HG02943 (cell line): ENCODE results near the gene KIFC1.

Source experiments
- ATAC-seq: cut with Tn5 transposase; IDR thresholded peaks from one replicate; pipeline ENCODE4 v1.9.1; 2021; ENCODE audit warnings: mild to moderate bottlenecking, low read depth, moderate library complexity; ENCODE audit not compliant: unreplicated experiment

The KIFC1 gene

DNA sequence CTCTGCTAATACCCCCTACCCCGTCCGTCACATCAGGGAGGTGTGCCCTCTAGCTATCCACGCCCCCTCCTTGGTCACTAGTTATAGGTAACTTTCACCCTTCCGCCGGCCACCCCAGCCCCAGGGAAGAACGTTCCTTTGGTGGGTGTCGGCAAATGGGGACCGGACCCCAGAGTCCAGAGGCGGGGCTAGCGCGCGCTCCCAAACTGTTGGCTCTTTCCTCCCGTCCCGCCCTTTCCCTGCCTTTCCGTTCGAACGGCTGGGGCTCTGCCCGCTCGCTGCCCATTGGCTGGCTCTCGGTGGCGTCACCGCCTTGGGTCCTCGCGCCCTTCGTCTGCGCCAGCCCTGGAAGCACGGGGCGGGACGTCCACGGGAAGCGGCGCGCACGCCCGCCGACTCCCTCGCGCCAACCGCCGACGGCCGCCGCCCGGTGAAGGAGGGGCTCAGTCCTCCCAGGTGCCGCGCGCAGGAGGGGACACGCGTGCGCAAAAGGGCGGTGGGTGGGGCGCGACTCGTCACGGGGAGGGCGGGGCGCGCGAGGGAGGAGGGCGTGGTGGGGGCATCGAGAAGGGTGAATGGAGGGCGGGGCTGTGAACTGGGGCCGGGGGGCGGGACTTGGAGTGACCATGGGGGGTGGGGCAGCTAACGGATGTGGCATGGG is 18.6 kb downstream of the KIFC1 start:
- ATAC-seq, result peak; percentile 75

DNA sequence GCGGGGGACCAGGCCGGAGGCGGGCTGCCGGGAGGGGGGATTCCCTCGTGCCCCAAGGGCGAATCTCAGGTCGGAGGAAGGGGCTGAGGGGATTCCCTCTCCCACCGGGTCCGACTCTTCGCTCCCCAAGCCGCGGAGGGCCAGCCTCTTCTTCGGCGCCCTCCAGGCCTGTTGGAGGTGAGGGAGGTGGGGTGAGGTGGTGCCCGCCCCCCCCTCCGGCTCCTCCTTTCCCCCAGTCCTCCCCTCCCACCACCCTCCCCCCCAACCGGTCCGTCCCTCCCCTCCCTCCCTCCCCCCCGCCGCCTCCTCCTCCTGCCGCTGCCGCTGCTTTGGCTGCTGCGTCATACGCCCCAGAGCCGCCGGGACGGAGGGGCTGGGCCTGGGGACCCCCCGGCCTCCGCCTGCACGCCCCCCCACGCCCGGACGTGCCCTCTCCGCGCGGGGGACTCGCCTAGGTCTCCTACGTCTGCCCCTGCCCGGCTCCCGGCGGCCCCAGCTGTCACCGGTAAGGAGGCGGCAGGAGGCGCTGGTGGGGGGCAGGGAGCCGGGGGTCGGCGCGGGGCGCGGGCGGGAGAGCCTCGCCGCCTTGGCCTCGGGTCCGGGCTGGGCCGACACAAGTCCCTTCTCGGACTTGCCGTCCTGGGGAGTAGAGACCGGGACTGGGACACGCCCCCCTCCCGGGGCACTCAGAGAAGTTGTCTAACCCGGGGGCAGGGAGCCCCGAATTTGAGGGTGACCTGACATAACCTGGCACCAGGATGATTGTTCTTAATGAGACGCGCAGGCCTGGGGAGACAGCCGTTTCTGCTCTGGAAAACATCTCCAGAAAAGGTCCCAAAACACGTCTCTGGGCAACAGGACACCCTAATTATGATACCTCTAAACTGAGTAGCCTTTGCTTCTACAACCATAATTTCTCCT is 19.3 kb downstream of the KIFC1 start, which contains the start of gene PHF1:
Gene PHF1, plus strand, starts transcription at position 304 of the 921 bp plus-strand sequence. CDS start 1,250 bp downstream, outside the sequence.
- peak; percentile 24 for ATAC-seq

DNA sequence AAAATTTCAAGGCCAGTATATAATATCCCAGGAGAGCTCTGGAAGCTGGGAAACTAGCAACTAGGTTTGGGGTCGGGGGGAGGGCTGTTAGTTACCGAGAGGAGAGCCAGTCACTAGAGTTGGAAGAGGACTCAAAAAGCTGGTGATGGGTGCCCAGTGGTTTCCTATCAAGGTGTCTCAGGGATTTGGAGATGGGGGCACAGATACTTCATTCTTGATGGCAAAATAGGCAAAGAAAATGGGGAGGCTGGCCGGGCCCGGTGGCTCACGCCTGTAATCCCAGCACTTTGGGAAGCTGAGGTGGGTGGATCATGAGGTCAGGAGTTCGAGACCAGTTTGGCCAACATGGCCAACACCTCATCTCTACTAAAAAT is 20.0 kb downstream of the KIFC1 start:
- ATAC-seq, result no peak

DNA sequence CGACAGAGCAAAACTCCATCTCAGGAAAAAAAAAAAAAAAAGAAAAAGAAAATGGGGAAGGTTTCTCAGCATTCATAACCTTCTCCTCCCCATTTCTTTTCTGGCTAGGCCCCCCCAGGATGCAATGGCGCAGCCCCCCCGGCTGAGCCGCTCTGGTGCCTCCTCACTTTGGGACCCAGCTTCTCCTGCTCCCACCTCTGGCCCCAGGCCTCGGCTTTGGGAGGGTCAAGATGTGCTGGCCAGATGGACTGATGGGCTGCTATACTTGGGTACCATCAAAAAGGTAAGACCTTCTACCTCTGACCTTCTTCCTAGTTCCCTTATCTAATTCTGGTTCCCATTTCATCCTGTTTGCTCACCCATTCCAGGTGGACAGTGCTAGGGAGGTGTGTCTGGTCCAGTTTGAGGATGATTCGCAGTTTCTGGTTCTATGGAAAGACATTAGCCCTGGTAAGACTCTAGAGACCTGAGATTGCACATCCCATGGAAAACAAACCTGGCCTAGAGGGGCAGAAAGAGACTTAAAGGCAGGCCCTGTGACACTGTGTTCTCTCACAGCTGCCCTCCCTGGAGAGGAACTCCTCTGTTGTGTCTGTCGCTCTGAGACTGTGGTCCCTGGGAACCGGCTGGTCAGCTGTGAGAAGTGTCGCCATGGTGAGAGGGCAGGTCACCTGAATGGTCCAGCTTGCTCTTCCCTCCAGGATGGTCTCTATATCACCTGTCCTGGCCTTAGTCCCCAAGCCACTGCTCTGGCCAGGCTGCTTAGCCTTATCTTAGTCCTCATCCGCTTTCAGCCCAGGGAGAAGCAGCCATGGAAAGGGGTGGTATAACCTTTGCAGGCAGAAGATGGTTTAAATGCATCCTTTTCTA is 20.8 kb downstream of the KIFC1 start:
- no peak for ATAC-seq

DNA sequence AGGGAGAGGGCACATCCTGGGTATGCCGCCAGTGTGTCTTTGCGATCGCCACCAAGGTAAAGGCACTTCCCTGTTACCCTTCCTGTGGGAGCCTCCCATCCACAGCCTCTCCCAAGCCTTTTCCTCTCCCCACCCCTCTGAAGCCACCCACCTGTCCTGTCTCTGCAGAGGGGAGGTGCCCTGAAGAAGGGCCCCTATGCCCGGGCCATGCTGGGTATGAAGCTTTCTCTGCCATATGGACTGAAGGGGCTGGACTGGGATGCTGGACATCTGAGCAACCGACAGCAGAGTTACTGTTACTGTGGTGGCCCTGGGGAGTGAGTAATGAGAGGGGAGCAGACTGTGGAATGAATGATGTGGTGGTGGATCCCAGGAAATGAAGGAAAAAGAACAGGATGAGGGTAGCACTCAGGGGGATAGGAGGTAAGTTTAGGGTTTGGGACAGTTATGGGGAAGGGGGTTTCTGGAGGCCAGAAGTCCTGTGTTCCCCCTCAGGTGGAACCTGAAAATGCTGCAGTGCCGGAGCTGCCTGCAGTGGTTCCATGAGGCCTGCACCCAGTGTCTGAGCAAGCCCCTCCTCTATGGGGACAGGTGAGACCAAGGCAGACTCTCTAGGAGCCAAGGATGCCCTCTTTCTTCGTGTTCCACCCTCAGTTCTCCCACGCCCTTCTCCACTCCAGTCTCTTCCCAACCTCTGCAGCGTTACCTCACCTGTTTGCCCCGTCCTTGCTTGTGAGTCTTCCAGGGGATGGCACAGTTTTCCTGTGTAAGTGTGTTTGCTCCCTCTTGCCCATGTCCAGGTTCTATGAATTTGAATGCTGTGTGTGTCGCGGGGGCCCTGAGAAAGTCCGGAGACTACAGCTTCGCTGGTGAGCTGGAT is 21.9 kb downstream of the KIFC1 start:
- ATAC-seq, result no peak

DNA sequence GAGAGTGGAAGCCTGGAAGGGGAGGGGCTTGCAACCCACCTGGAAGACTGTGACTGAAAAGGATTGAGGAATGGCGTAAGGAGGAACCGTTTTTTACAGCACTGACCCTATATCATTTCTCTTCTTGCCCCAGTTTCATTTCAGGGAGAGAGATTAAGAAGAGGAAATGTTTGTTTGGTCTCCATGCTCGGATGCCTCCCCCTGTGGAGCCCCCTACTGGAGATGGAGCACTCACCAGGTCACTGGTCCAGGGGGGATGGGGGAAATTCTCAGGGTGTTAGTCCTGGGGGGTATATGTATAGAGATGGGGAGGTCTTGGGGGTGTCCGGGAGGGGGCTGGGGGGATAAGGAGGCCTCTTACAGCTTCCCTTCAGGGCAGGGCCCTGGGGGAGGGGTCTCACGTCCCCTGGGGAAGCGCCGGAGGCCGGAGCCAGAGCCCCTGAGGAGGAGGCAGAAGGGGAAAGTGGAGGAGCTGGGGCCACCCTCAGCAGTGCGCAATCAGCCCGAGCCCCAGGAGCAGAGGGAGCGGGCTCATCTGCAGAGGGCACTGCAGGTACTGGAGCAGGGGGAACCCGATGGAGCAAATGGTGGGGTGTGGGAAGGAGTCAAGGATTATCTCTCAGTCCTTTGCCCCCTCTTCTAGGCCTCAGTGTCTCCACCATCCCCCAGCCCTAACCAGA is 23.1 kb downstream of the KIFC1 start:
- ATAC-seq, result no peak

DNA sequence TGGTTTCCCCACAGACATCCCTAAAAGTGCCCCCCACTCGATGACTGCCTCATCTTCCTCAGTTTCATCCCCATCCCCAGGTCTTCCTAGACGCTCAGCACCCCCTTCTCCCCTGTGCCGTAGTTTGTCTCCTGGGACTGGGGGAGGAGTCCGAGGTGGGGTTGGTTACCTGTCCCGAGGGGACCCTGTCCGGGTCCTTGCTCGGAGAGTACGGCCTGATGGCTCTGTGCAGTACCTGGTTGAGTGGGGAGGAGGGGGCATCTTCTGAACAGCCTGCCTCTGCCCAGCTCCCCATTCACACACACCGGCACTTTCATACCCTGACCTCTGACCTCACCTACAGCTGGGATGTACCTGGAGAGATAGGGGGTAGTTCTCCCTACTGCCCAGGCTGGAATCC is 24.2 kb downstream of the KIFC1 start:
- ATAC-seq, result no peak

DNA sequence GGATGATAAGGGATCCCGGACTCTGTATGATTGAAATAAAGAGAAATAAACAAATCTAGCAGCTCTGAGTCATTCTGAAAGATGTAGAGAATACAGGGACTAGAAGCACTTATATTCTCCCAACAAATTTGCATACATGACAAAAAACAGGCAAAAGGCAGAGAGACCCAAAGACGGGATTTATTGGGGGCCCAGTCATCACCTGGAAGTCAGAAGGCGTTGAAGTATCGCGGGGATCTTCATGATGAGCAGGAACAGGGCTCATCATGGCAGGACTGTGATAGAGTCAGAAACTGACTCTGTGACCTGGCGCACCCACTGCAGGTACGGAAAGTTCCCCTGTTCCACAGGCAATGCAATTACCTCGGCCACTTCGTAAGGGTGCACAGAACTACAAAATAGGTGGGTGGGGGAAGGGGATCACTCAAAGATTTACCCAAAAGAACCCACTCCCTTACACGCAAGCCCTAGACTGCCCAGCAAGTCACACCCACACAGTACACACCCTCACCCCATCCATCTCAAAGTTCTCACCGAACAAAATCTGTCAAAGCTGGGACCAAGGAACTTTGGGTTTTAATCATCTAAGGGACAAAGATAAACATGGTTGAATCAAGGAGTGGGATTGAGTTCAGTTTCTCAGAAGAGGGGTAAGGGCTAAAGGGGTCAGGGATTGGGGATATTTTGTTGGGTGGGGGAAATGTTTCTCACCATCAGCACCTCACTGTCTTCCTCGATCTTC is 24.9 kb downstream of the KIFC1 start:
- ATAC-seq, result no peak

DNA sequence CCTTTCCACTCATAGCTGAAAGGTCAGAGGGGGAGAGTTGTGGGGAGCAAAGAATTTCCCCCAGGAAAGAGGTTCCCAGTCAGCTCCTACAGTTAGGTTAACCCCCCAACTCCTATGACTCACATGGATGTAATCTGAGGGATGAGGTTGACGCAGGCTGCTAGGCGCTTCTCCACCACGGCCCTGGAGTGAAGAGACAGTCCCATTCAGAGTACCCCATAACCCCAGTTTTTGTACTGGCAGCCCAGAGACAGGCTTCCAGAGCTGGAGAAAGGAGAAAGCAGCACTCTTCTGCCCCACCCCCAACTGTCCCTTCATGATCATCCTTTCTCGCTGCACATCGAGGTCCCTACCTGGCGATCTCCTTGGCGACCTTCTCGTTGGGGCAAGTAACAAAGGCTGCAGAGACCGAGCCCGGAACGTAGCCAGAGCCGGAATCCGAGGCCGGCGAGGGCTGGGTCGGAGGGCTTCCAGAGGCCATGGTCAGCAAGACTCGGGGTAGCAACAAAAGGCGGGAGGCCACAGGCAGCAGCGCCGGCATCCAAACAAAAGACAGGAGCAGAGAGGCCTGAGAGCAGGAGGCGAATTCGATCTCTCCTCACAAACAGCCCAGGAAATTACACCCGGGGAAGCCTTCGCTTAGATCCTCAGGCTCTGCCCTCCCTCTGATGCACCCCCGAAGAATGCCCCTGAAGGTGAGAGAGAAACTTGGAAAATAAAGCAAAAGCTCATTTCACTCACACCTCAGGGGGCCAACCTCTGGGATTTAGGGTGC is 25.7 kb downstream of the KIFC1 start:
- ATAC-seq, result no peak

DNA sequence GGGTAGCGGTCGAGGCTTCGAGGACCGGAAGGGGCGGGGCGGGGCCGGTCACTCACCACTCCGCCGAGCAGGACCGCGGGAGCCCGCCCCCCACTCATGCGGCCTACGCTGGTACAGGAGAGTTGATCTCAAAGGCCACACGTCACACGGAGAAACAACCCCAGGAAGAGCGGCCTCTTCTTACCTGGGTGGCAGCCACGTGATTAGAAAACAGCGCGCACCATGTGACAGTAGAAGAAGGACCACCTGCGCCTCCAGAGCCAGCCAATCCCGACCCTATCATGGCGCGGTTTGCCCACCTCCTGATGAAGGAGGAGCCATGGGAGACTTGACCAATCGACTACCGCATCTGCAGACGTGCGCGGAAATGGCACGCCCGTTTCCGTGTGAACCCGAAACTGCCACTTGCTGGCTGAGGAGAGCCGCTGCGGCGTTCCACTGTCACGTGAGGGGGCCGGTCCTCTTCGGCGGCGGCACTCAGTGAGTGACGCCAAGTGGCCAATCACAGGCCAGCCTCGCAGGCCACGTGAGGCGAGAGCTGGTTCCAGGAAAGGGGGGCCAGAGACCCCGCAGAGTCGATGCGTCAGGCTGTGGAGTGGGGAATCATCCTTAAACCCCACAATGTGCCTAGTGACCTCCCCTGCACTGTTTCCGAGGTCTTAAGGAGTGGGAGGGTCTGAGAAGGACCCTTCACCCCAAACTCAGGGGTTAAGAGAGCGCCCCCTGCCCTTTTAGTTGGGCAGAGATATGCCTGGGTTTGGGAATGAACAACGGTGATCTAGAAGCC is 26.5 kb downstream of the KIFC1 start, which contains the start of gene CUTA:
Gene CUTA, minus strand, starts transcription at position 205 of the 787 bp plus-strand sequence. Its CDS starts 107 bp downstream, at position 98.
- peak; percentile 82 for ATAC-seq

DNA sequence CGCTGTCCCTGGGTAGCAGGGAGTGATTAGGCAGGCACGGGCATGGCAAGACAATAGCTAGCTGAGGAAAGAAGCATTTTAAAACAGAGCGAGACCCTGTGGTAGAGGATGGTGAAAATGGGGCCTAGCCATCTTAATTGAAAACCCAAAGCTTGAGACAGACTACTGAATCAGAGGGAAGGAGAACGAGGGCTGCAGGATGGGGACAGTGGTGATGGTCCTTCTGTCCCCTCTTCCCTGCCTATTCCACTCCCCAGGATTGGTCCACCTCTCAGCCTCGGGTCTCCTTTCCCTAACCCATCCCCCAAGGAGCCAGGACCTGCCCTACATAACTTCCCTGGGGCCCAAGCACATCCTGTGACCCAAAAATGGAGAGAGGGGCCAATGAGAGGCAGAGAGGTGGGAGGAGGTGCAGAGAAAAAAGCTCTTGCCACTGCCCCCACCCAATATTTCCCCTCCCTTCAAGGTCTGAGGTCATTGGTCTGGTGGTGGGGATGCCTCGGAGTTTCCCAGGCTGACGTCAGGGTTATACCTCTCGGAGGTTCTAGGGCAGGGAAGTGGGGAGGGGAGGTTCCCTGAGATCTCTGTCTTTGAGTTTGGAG is 27.2 kb downstream of the KIFC1 start:
- no peak for ATAC-seq

DNA sequence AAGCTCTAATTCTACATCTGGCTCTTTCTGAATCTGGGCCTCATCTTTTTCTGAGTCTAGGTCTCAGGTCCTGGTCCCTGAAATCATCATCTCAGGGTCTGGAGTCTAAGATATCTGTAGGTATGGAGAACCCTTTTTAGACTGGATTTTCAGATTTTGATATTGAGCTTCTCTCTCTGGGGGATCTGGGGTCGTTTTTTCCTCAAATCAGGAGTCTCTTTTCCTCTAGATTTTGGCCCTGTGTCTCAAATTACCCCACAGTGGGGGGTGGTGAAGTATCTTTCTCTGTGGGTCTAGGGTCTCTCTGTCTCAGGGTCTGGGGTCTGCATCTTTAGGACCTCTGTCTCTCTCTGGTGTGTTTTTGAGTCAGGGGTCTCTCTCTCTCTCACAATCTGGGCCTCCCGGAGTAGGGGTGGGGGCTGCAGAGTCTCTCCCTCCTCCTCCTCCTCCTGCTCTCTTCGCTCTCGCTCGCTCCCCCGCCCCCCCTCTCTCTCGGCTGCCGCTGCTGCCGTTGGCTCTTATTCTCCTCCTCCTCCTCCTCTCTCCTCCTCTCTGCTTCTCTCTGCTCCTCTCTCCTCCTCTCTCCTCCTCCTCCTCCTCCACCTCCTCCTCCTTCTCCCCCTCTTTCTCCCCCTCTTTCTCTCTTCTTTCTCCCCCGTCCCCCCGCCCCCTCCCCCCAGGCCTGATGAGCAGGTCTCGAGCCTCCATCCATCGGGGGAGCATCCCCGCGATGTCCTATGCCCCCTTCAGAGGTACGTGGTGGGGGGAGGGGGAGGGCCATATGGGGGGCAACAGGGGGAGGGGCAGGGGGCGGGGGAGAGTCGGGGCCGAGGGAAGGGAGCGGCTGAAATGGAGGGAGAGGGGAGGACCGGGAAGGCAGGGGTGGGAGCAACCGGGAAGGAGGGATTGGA is 28.2 kb downstream of the KIFC1 start, which contains the start of gene SYNGAP1:
Gene SYNGAP1, plus strand, starts transcription at position 486 of the 911 bp plus-strand sequence. Its CDS starts 200 bp downstream, at position 686.
- ATAC-seq, result no peak

DNA sequence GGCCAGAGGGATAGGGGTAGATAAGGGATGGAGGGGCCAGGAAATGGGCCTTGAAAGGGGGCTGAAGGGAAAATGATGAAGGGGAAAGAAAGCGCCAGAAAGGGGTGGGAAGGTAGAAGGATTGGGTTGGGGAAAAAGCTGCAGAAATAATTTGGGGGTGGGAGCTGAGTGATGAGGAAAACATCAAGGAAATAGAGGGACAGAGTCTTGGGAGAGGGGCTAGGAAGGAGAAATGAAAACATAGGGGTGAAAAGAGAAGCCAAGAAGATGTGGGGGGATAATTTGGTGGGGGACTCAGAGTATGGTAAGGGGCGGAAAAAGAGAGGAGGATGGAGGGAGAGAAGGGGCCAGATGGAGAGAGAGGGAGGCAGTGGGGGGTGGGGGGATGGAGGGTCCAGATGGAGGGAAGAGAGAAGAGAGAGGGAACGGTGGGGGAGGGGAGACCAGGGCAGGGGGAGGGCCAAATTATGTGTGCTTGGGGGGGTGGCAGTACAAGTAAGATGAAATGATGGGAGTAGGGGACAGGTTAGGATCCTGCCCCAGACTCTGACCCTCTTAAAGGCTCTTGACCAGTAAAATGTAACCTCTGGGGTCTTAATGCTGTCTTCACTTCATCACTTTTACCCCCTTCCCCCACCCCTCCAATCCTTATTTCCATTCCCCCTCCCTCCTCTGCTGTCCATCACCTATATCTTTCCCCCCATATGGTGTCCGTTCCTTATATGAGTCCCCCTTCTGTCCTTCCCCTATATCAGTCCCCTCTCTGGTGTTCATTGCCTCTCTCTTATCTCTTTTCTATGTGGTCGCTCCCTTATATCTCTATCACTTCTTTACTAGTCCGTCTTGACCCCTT is 29.1 kb downstream of the KIFC1 start:
- ATAC-seq, result no peak

DNA sequence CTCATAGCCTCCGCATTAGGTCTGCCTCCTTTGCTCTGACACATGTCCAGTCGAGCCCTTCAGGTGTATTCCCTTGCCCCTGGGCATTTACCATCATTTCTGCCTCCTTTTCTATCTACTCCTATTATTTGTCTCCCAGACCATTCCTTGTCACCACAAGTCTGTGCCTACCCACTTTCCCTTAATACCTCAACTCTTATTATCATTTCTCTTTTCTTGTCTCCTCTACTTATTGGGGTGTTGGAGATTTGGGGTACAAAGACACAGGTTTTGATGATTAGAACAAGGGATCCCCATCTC is 29.7 kb downstream of the KIFC1 start:
- no peak for ATAC-seq

DNA sequence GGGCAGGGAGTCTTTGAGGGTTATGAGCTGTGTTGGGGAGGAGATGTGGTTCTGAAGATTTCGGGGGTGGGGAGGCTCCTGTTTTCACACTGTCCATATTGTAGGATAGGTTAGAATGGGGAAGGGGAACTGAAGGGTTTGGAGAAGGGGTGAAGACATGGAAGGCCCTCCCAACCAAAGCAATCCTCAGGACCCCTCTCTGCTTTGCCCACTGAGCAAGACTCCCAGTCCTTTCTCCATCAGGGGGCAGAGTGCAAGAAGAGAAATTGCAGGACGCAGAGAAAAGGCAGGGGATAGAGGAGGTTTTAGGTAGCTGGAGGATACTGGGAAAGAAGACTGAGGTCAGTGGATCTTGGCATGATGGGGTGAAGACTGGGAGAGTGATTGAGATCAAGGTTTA is 32.2 kb downstream of the KIFC1 start:
- no peak for ATAC-seq
